Nephron (organoid): ENCODE results near the gene ASPHD1.

Experiments
- H3K27ac Mint-ChIP-seq, 3 experiments: 2 replicates each; pipeline ENCODE4 v1.8.0; 2020; ENCODE audit warnings: mixed read lengths in 3 of 3, mild to moderate bottlenecking in 2 of 3, moderate library complexity in 1 of 3
- H3K27me3 Mint-ChIP-seq: 2 replicates; pipeline ENCODE4 v1.8.0; 2021; ENCODE audit warnings: low read depth, mild to moderate bottlenecking, moderate library complexity, mixed read lengths
- H3K36me3 Mint-ChIP-seq: 2 replicates; pipeline ENCODE4 v1.8.0; 2020; ENCODE audit warnings: low read depth, mixed read lengths
- H3K4me1 Mint-ChIP-seq: 2 replicates; pipeline ENCODE4 v1.8.0; 2020; ENCODE audit warnings: mixed read lengths
- H3K4me3 Mint-ChIP-seq, 3 experiments: 2 replicates each; pipeline ENCODE4 v1.8.0; 2020; ENCODE audit warnings: mild to moderate bottlenecking in 3 of 3, mixed read lengths in 3 of 3, moderate library complexity in 2 of 3
- H3K9me3 Mint-ChIP-seq: 2 replicates; pipeline ENCODE4 v1.8.0; 2020; ENCODE audit warnings: mixed read lengths
- CTCF ChIP-seq, 3 experiments: fragments of 200-600 bp; sonication (generic); IDR thresholded peaks; one replicate each; pipeline ENCODE4 v1.5.0; 2021; ENCODE audit warnings: antibody characterized with exemption in 3 of 3; ENCODE audit not compliant: unreplicated experiment in 3 of 3

The ASPHD1 gene

GRCh38 chr16:29911676-29912010, 11.4 kb downstream of the ASPHD1 start:
- H3K9me3 Mint-ChIP-seq: no peaks in the 10 kb centered on the region
- no peak overlapping the region for H3K27ac Mint-ChIP-seq
- H3K27me3 Mint-ChIP-seq: no peaks in the 10 kb centered on the region
- H3K4me1 Mint-ChIP-seq: no peaks in the 10 kb centered on the region
- no peak overlapping the region for H3K4me3 Mint-ChIP-seq
- peaks cover 36% of the 10 kb centered on the region for H3K36me3 Mint-ChIP-seq
- no peak for TF ChIP-seq CTCF (IDR thresholded peaks at IDR 0.05; ENCODE audit: unreplicated experiment in 3 of 3)

GRCh38 chr16:29912087-29912486, 11.8 kb downstream of the ASPHD1 start:
- no peak for TF ChIP-seq CTCF (IDR thresholded peaks at IDR 0.05; ENCODE audit: unreplicated experiment in 3 of 3)
- Mint-ChIP-seq H3K27me3 (no peaks in the 10 kb centered on the region), H3K4me3 (no peak overlapping the region), H3K4me1 (no peaks in the 10 kb centered on the region), H3K36me3 (peaks cover 41% of the 10 kb centered on the region), H3K27ac (no peak overlapping the region), H3K9me3 (no peaks in the 10 kb centered on the region)

GRCh38 chr16:29913514-29913913, 13.2 kb downstream of the ASPHD1 start:
- H3K4me1 Mint-ChIP-seq: no peaks in the 10 kb centered on the region
- H3K27me3 Mint-ChIP-seq: no peaks in the 10 kb centered on the region
- H3K9me3 Mint-ChIP-seq: no peaks in the 10 kb centered on the region
- peaks cover 46% of the 10 kb centered on the region for H3K36me3 Mint-ChIP-seq
- no peak for TF ChIP-seq CTCF (IDR thresholded peaks at IDR 0.05; ENCODE audit: unreplicated experiment in 3 of 3)
- no peak overlapping the region for H3K27ac Mint-ChIP-seq
- no peak overlapping the region for H3K4me3 Mint-ChIP-seq

GRCh38 chr16:29915590-29916247, 15.4 kb downstream of the ASPHD1 start:
- H3K9me3 Mint-ChIP-seq: no peaks in the 10 kb centered on the region
- peaks cover 55% of the 10 kb centered on the region for H3K36me3 Mint-ChIP-seq
- TF ChIP-seq CTCF (IDR thresholded peaks at IDR 0.05; ENCODE audit: unreplicated experiment in 3 of 3): no peak
- no peak overlapping the region for H3K4me3 Mint-ChIP-seq
- H3K4me1 Mint-ChIP-seq: no peaks in the 10 kb centered on the region
- no peak overlapping the region for H3K27ac Mint-ChIP-seq
- H3K27me3 Mint-ChIP-seq: no peaks in the 10 kb centered on the region

GRCh38 chr16:29916979-29917378, 16.7 kb downstream of the ASPHD1 start:
- no peak overlapping the region for H3K27ac Mint-ChIP-seq
- H3K4me3 Mint-ChIP-seq: no peak overlapping the region
- H3K4me1 Mint-ChIP-seq: no peaks in the 10 kb centered on the region
- no peaks in the 10 kb centered on the region for H3K9me3 Mint-ChIP-seq
- H3K27me3 Mint-ChIP-seq: no peaks in the 10 kb centered on the region
- no peak for TF ChIP-seq CTCF (IDR thresholded peaks at IDR 0.05; ENCODE audit: unreplicated experiment in 3 of 3)
- H3K36me3 Mint-ChIP-seq: peaks cover 62% of the 10 kb centered on the region

- Mint-ChIP-seq H3K27me3 (no peaks in the 10 kb centered on the region), H3K27ac (no peak overlapping the region), H3K36me3 (peaks cover 43% of the 10 kb centered on the region), H3K4me3 (no peak overlapping the region), H3K4me1 (peaks cover 17% of the 10 kb centered on the region), H3K9me3 (no peaks in the 10 kb centered on the region)
- TF ChIP-seq CTCF (IDR thresholded peaks at IDR 0.05; ENCODE audit: unreplicated experiment in 3 of 3): no peak
Measured at GRCh38 chr16:29920288-29921033, 20.2 kb downstream of the ASPHD1 start.
